HCT116 (cell line): ENCODE measurements around the gene SOAT2.

Source experiments
- CEBPB ChIP-seq: IDR thresholded peaks from 2 replicates; pipeline ENCODE4 v1.6.1; 2012; ENCODE audit warnings: low read depth
- EZH2phosphoT487 ChIP-seq: fragments of 200-600 bp; IDR thresholded peaks from 2 replicates; pipeline ENCODE4 v1.6.1; 2018; ENCODE audit warnings: antibody characterized with exemption, borderline replicate concordance
- FOSL1 ChIP-seq: IDR thresholded peaks from 2 replicates; pipeline ENCODE4 v1.6.1; 2012; ENCODE audit warnings: low read depth
- POLR2A ChIP-seq: IDR thresholded peaks from 2 replicates; pipeline ENCODE4 v1.7.0; 2011; ENCODE audit warnings: borderline replicate concordance; ENCODE audit not compliant: insufficient read depth, insufficient read length; ENCODE audit errors: extremely low read depth
- SRF ChIP-seq: IDR thresholded peaks from 2 replicates; pipeline ENCODE4 v1.6.1; 2012; ENCODE audit warnings: low read depth
- YY1 ChIP-seq: IDR thresholded peaks from 2 replicates; pipeline ENCODE4 v1.6.1; 2011; ENCODE audit warnings: low read length, low read depth, moderate library complexity, mild to moderate bottlenecking; ENCODE audit not compliant: insufficient replicate concordance; ENCODE audit errors: extremely low read depth
- TF ChIP-seq, protein P1 (sequence below), 3 experiments: fragments of 200-600 bp in 1 of 3; sonication (generic) in 1 of 3; IDR thresholded peaks in 2 of 3; conservative IDR thresholded peaks in 1 of 3; 2 replicates each; pipeline ENCODE4 v1.5.1; 2012 to 2017; ENCODE audit warnings: low read depth in 2 of 3, low read length in 2 of 3, antibody characterized with exemption in 1 of 3, borderline replicate concordance in 1 of 3, control low read depth in 1 of 3, mild to moderate bottlenecking in 1 of 3, mixed read lengths in 1 of 3, mixed run types in 1 of 3, moderate library complexity in 1 of 3; ENCODE audit not compliant: insufficient read depth in 1 of 3
- TF ChIP-seq, protein P2 (sequence below): IDR thresholded peaks from 2 replicates; pipeline ENCODE4 v1.6.1; 2012
- TF ChIP-seq, protein P3 (sequence below): IDR thresholded peaks from 2 replicates; pipeline ENCODE4 v1.6.1; 2012; ENCODE audit warnings: low read depth

DNA sequence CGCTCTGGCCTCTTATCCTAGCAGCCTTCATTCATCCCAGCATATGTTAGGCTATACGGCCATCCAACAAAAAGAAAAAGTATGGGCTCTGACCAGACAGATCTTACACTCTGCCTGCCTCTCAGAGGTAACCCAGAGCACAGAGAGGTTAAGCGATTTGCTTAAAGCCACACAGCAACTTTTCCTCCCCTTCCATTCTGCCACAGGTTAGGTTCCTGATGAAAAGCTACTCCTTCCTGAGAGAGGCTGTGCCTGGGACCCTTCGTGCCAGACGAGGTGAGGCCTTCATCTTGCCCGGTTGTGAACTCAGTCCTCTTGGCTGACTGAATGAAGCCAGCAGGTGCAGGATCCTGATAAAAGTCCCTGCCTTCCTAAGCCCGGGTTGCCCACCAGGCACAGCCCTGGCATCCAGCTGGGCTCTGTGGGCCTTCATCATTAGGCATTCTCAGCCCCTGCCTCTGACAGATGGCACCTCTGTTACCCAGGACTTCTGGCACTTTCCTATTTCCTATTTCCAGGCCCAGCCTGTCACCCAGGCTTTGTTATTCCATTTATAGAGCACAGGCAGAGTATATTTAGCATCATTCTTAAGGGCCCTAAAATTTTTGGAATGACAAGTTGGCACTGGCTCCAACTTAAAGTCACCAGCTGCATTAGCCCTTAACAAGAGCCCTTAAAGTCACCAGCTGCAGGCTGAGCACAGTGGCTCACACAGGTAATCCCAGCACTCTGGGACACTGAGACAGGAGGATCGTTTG is 12.8 kb downstream of the SOAT2 start:
- no peak for TF ChIP-seq EZH2phosphoT487
- TF ChIP-seq CEBPB: no peak
- TF ChIP-seq, protein P1, sequence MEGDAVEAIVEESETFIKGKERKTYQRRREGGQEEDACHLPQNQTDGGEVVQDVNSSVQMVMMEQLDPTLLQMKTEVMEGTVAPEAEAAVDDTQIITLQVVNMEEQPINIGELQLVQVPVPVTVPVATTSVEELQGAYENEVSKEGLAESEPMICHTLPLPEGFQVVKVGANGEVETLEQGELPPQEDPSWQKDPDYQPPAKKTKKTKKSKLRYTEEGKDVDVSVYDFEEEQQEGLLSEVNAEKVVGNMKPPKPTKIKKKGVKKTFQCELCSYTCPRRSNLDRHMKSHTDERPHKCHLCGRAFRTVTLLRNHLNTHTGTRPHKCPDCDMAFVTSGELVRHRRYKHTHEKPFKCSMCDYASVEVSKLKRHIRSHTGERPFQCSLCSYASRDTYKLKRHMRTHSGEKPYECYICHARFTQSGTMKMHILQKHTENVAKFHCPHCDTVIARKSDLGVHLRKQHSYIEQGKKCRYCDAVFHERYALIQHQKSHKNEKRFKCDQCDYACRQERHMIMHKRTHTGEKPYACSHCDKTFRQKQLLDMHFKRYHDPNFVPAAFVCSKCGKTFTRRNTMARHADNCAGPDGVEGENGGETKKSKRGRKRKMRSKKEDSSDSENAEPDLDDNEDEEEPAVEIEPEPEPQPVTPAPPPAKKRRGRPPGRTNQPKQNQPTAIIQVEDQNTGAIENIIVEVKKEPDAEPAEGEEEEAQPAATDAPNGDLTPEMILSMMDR (IDR thresholded peaks at IDR 0.05 in 2 of 3, conservative IDR thresholded peaks at IDR 0.05 in 1 of 3; ENCODE audit: borderline replicate concordance in 1 of 3, insufficient read depth in 1 of 3, low read depth in 2 of 3, low read length in 2 of 3): no peak
- no peak for TF ChIP-seq POLR2A
- TF ChIP-seq, protein P2, sequence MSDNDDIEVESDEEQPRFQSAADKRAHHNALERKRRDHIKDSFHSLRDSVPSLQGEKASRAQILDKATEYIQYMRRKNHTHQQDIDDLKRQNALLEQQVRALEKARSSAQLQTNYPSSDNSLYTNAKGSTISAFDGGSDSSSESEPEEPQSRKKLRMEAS: no peak
- TF ChIP-seq FOSL1: no peak
- no peak for TF ChIP-seq YY1
- TF ChIP-seq, protein P3, sequence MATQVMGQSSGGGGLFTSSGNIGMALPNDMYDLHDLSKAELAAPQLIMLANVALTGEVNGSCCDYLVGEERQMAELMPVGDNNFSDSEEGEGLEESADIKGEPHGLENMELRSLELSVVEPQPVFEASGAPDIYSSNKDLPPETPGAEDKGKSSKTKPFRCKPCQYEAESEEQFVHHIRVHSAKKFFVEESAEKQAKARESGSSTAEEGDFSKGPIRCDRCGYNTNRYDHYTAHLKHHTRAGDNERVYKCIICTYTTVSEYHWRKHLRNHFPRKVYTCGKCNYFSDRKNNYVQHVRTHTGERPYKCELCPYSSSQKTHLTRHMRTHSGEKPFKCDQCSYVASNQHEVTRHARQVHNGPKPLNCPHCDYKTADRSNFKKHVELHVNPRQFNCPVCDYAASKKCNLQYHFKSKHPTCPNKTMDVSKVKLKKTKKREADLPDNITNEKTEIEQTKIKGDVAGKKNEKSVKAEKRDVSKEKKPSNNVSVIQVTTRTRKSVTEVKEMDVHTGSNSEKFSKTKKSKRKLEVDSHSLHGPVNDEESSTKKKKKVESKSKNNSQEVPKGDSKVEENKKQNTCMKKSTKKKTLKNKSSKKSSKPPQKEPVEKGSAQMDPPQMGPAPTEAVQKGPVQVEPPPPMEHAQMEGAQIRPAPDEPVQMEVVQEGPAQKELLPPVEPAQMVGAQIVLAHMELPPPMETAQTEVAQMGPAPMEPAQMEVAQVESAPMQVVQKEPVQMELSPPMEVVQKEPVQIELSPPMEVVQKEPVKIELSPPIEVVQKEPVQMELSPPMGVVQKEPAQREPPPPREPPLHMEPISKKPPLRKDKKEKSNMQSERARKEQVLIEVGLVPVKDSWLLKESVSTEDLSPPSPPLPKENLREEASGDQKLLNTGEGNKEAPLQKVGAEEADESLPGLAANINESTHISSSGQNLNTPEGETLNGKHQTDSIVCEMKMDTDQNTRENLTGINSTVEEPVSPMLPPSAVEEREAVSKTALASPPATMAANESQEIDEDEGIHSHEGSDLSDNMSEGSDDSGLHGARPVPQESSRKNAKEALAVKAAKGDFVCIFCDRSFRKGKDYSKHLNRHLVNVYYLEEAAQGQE: no peak
- TF ChIP-seq SRF: no peak
